Cortex of kidney (tissue), 1 donor: ENCODE results near the gene MAN2C1.
"Not testable (repeated sequence)": the region's sequence is repeated elsewhere in the genome, so short reads cannot be mapped to it uniquely, and the experiment has no call there.

Source experiments
- DNase-seq: peaks from one replicate; lab custom pipeline; 2025; lab: John Stamatoyannopoulos, UW

MAN2C1 gene

GRCh38 chr15:75361361-75361988 is 6.9 kb downstream of the MAN2C1 start:
- no peak for DNase-seq

GRCh38 chr15:75360856-75361255 is 7.6 kb downstream of the MAN2C1 start:
- no peak for DNase-seq

- DNase-seq, result no peak
Measured at GRCh38 chr15:75360391-75360790, 8.0 kb downstream of the MAN2C1 start.

- DNase-seq, result no peak
Measured at GRCh38 chr15:75359537-75360250, 8.7 kb downstream of the MAN2C1 start.

- no peak for DNase-seq
Measured at GRCh38 chr15:75358771-75359536, 9.5 kb downstream of the MAN2C1 start.

DNA sequence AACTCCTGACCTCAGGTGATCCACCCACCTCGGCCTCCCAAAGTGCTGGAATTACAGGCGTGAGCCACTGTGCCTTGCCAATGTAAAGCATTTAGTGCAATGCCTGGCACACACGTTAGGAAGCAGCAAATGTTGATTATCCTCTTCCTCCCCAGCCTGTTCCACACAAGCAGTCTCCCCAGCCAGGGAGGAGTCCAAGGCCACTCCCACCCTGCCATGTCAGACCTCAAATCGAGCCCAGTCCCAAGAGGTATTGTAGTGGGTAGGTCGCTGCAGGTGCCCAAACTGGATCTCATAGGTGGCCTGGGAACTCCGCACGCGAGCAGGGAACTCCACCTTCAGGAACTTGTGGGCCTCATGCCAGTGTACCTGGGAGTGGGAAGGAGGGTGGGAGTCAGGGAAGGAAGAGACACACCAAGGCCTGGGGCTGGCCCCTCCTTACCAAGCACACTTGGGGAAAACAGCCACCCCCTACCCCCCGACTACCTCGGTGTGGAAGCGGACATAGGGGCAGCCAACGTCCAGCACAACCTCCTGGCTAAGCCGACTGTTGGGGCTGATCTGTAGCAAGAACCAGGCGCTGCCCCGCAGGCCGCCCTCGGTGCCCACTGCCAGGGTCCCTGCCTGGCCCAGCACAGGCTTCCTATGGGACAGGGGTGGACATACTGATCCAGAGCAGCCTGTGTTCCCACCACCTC is 10.3 kb downstream of the MAN2C1 start:
- no peak for DNase-seq

DNA sequence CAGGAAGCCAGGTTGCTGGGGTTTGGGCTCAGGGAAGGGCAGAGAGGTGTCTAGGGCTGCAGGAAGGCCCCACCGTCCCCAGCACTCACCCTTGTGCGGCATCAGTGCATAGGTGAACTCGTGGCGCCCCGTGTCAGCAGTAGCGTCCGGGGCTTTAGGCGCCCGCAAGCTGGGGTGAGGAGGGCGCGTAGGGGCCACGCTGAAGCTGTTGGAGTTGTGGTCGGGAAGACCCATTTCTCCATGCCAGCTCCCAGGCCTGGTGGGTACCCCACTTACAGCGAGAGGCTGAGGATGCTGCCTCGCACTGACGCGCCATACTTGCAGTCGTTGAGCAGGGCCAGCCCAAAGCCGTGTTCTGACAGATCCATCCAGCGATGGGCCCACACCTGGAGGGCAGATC is 11.9 kb downstream of the MAN2C1 start:
- no peak for DNase-seq

- no peak for DNase-seq
Measured at GRCh38 chr15:75356006-75356405, 12.4 kb downstream of the MAN2C1 start.

- DNase-seq, result no peak
Measured at GRCh38 chr15:75355369-75355768, 13.0 kb downstream of the MAN2C1 start.

- no peak for DNase-seq
Measured at GRCh38 chr15:75354454-75354853, 14.0 kb downstream of the MAN2C1 start.

DNA sequence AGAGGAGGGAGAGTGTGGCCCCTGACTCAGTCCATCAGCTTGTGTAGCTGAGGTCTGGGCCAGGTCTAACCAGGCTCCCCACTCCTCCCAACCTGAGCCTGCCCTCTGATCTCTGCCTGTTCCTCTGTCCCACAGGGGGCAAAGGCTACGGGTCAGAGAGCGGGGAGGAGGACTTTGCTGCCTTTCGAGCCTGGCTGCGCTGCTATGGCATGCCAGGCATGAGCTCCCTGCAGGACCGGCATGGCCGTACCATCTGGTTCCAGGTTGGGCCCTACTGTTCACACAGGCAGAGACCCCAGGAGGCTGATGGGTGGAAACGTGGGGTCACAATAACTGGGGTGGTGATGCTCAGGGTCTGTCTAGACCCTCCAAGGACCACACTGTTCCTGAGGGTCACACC is 14.8 kb downstream of the MAN2C1 start:
- no peak for DNase-seq

- DNase-seq, result no peak
Measured at GRCh38 chr15:75352186-75353080, 16.0 kb downstream of the MAN2C1 start.

DNA sequence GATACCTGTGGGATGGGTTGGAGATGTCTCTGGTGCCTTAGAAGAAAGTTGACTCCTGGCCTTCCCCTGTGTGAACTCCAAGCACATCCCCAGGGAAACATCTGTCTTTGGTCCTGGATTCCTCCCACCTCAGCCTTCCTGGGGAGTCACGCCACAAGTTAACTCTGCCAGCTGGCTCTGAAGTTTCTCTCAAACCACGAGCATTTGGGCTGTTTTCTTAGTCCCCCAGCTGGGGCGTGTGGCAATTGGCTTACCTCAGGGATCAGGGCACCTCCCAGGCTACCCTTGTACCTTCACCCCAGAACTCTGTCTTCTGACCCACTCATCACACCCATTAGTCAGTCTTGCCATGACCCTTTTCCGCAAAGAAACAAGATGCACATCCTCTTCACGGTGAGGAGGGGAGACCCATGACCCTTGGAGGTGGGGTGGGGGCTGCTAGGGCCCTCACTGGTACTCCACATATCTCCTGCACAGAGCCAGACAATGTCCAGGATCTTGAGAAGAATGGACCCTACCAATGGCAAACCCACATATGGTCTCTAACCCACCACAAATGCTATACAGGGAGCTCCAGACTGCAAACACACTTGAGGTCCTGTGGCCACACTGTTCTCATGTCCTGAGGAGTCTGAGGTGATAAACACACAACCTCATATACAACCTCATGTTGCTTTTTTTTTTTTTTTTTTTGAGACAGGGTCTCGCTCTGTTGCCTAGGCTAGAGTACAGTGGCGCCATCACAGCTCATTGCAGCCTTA is 17.6 kb downstream of the MAN2C1 start:
- no peak for DNase-seq

GRCh38 chr15:75349851-75350588 is 18.4 kb downstream of the MAN2C1 start:
- no peak for DNase-seq

DNA sequence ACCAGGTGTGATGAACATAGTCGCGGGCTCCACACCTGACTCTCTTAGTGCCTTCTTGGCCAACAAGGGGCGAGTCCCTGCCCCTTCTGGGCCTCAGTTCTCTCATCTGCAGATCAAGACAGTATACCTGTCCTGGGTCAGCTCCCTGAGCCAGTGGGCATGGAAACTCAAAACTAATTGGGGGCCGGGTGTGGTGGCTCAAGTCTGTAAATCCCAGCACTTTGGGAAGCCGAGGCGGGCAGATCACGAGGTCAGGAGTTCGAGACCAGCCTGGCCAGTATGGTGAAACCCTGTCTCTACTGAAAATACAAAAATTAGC is 19.1 kb downstream of the MAN2C1 start:
- DNase-seq, result not testable (repeated sequence)

- no peak for DNase-seq
Measured at GRCh38 chr15:75348562-75349350, 19.7 kb downstream of the MAN2C1 start.

- DNase-seq, result no peak
Measured at GRCh38 chr15:75348034-75348561, 20.3 kb downstream of the MAN2C1 start.

GRCh38 chr15:75347222-75348033 is 21.0 kb downstream of the MAN2C1 start:
- DNase-seq, result no peak
